Ishikawa (cell line): Measurements from ENCODE around the gene ZNRF4.

Experiments
- CREB1 ChIP-seq: IDR thresholded peaks from 2 replicates; pipeline ENCODE4 v1.6.1; 2012; ENCODE audit warnings: low read depth
- EP300 ChIP-seq: IDR thresholded peaks from 2 replicates; pipeline ENCODE4 v1.6.1; 2012; ENCODE audit warnings: borderline replicate concordance
- NFIC ChIP-seq: IDR thresholded peaks from 2 replicates; pipeline ENCODE4 v1.6.1; 2012
- RAD21 ChIP-seq: IDR thresholded peaks from 2 replicates; pipeline ENCODE4 v1.6.1; 2012; ENCODE audit warnings: low read depth
- REST ChIP-seq: IDR thresholded peaks from 2 replicates; pipeline ENCODE4 v1.6.1; 2012; ENCODE audit warnings: low read depth, mild to moderate bottlenecking
- TAF1 ChIP-seq: IDR thresholded peaks from 2 replicates; pipeline ENCODE4 v1.6.1; 2012; ENCODE audit warnings: low read depth, mild to moderate bottlenecking
- TCF12 ChIP-seq: IDR thresholded peaks from 2 replicates; pipeline ENCODE4 v1.6.1; 2012; ENCODE audit warnings: low read depth
- TEAD4 ChIP-seq: IDR thresholded peaks from 2 replicates; pipeline ENCODE4 v1.6.1; 2012
- USF1 ChIP-seq: IDR thresholded peaks from 2 replicates; pipeline ENCODE4 v1.6.1; 2012
- YY1 ChIP-seq: IDR thresholded peaks from 2 replicates; pipeline ENCODE4 v1.6.1; 2012; ENCODE audit warnings: low read depth
- TF ChIP-seq, protein P1 (sequence below): IDR thresholded peaks from 2 replicates; pipeline ENCODE4 v1.6.1; 2012

DNA sequence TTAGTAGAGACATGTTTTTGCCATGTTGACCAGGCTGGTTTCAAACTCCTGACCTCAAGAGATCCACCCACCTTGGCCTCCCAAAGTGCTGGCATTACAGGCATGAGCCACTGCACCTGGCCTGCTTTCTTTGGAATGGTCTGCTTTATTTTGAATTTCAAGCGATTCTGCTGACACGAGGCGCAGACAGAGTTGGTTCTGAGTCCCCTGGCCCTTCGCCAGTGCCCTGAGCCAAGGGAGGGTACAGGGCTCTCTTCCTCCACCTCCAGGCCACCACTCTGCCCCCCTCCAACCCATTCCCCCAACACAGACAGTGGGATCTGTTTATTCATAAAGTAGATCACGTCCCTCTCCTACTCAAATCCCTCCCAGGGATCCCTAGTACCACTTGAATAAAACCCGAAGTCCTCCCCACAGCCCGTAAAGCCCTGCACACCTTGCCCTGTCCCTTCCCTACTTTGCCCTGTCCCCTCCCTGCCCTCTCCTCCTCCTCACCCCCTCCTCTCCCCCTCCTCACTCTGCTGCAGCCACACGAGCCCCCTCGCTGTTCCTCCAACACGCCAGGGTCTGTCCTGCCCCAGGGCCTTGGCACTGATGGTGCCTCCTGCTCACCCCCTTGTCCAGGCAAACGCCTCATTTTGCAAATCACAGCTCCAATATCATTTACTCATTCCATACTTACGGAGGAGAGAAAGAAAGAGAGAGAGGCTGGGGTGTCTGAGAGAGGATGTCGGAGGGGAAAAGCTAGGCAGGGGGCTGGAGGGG is 22.4 kb downstream of the ZNRF4 start:
- TF ChIP-seq, protein P1, sequence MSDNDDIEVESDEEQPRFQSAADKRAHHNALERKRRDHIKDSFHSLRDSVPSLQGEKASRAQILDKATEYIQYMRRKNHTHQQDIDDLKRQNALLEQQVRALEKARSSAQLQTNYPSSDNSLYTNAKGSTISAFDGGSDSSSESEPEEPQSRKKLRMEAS = no peak
- TF ChIP-seq YY1 = no peak
- TF ChIP-seq EP300 = no peak
- no peak for TF ChIP-seq REST
- no peak for TF ChIP-seq RAD21
- TF ChIP-seq CREB1 = no peak
- no peak for TF ChIP-seq TCF12
- TF ChIP-seq TAF1 = no peak
- no peak for TF ChIP-seq NFIC
- TF ChIP-seq USF1 = no peak
- no peak for TF ChIP-seq TEAD4
